ENCODE measurements around the gene BRMS1L. TPM values are rescaled to one million over a fixed set of nuclear protein-coding genes. Genes with fewer than 3 reads are reported as not detected.

The BRMS1L gene
- total and polyA plus RNA-seq, 2 experiments from 2014 or later: 11.8 to 19.5 TPM

GRCh38 chr14:35915185-35915584 is 89.0 kb downstream of the BRMS1L start:
- Histone ChIP-seq H2AFZ (no peak overlapping the region), H3K4me2 (no peak overlapping the region), H3K4me3 (no peak overlapping the region), H3K27me3 (ENCODE audit: insufficient read depth) (no peaks in the 10 kb centered on the region), H3K9me2 (ENCODE audit: insufficient read depth) (no peaks in the 10 kb centered on the region; the same call in 1 of the 2 replicates), H3F3A (replicated peaks; ENCODE audit: low read depth) (no peaks in the 10 kb centered on the region), H3K27ac (ENCODE audit: low read depth) (no peak overlapping the region), H3K4me1 (ENCODE audit: insufficient read depth) (no peaks in the 10 kb centered on the region), H3K36me3 (ENCODE audit: insufficient read depth) (no peaks in the 10 kb centered on the region), H4K20me1 (replicated peaks; ENCODE audit: insufficient read depth) (no peaks in the 10 kb centered on the region), H3K79me2 (replicated peaks; ENCODE audit: insufficient read depth) (no peaks in the 10 kb centered on the region)
- no peaks in the 10 kb centered on the region for H3K36me3 Mint-ChIP-seq (ENCODE audit: low read depth)
- no peak overlapping the region for H3K27ac Mint-ChIP-seq
- H3K27me3 Mint-ChIP-seq (ENCODE audit: insufficient read depth, low read depth, poor library complexity): no peaks in the 10 kb centered on the region
- H3K9me3 Mint-ChIP-seq: no peaks in the 10 kb centered on the region
- no peak overlapping the region for H3K4me3 Mint-ChIP-seq
- no peak for DNase-seq (ENCODE audit: low spot score)
- no peak for ATAC-seq
- no peaks in the 10 kb centered on the region for H3K4me1 Mint-ChIP-seq
- TF ChIP-seq CREB1 (CRISPR knock-in tag; IDR thresholded peaks at IDR 0.05; ENCODE audit: low read depth) (no peak), CTCF (conservative IDR thresholded peaks at IDR 0.05; ENCODE audit: low read depth in 2 of 2) (no peak)

- H3K27ac Mint-ChIP-seq: no peak overlapping the region
- H3K27me3 Mint-ChIP-seq (ENCODE audit: insufficient read depth, low read depth, poor library complexity): no peaks in the 10 kb centered on the region
- no peaks in the 10 kb centered on the region for H3K79me2 ChIP-seq (replicated peaks; ENCODE audit: insufficient read depth)
- no peak overlapping the region for H3K4me2 ChIP-seq
- no peak overlapping the region for H2AFZ ChIP-seq
- no peaks in the 10 kb centered on the region; the same call in 1 of the 2 replicates for H3K9me2 ChIP-seq (ENCODE audit: insufficient read depth)
- H3K4me3 Mint-ChIP-seq: no peak overlapping the region
- H3F3A ChIP-seq (replicated peaks; ENCODE audit: low read depth): no peaks in the 10 kb centered on the region
- no peaks in the 10 kb centered on the region for H3K9me3 Mint-ChIP-seq
- H4K20me1 ChIP-seq (replicated peaks; ENCODE audit: insufficient read depth): no peaks in the 10 kb centered on the region
- no peaks in the 10 kb centered on the region for H3K4me1 ChIP-seq (ENCODE audit: insufficient read depth)
- H3K36me3 ChIP-seq (ENCODE audit: insufficient read depth): no peaks in the 10 kb centered on the region
- DNase-seq (ENCODE audit: low spot score) (no peak), ATAC-seq (no peak)
- no peak overlapping the region for H3K4me3 ChIP-seq
- H3K36me3 Mint-ChIP-seq (ENCODE audit: low read depth): no peaks in the 10 kb centered on the region
- no peaks in the 10 kb centered on the region for H3K27me3 ChIP-seq (ENCODE audit: insufficient read depth)
- H3K4me1 Mint-ChIP-seq: no peaks in the 10 kb centered on the region
- no peak overlapping the region for H3K27ac ChIP-seq (ENCODE audit: low read depth)
- TF ChIP-seq CTCF (conservative IDR thresholded peaks at IDR 0.05; ENCODE audit: low read depth in 2 of 2): no peak
- no peak for TF ChIP-seq ZNF114 (CRISPR knock-in tag; IDR thresholded peaks at IDR 0.05)
- TF ChIP-seq JUNB (IDR thresholded peaks at IDR 0.05; ENCODE audit: unreplicated experiment): no peak
- no peak for TF ChIP-seq EZH2 (IDR thresholded peaks at IDR 0.05; ENCODE audit: low read depth, unreplicated experiment)
- no peak for TF ChIP-seq POLR2AphosphoS5 (IDR thresholded peaks at IDR 0.05; ENCODE audit: low read depth)
- no peak for TF ChIP-seq CREB1 (CRISPR knock-in tag; IDR thresholded peaks at IDR 0.05; ENCODE audit: low read depth)
- TF ChIP-seq ZNF462 (CRISPR knock-in tag; IDR thresholded peaks at IDR 0.05): no peak
- TF ChIP-seq ZNF331 (CRISPR knock-in tag; IDR thresholded peaks at IDR 0.05; ENCODE audit: low read depth): no peak
Measured at GRCh38 chr14:35915775-35916174, 89.6 kb downstream of the BRMS1L start.
